SK-N-SH (cell line): ENCODE measurements around the gene TPP1. TPM values are rescaled to one million over a fixed set of nuclear protein-coding genes. Genes with fewer than 3 reads are reported as not detected.

Experiments
- CTCF ChIA-PET: fragments of 300-600, 350-600 bp; formaldehyde crosslinking; extraction: SDS; loops from one replicate; lab custom pipeline; 2021; lab: Yijun Ruan, JAX
- POLR2A ChIA-PET: fragments of 350-600 bp; sonication (Branson Sonifier 250); formaldehyde crosslinking; extraction: SDS; loops from one replicate; lab custom pipeline; 2020; ENCODE audit warnings: antibody characterized with exemption, inconsistent platforms; lab: Yijun Ruan, JAX
- DNase-seq: peaks from one replicate; pipeline ENCODE4 v3.0.0; 2012
- H2AFZ ChIP-seq: fragments of 200-600 bp; sonication (generic); 2 replicates; pipeline ENCODE4 v1.8.1; 2016; ENCODE audit warnings: antibody characterized with exemption, mild to moderate bottlenecking, low read depth
- H3F3A ChIP-seq: fragments of 200-600 bp; sonication (generic); replicated peaks from 2 replicates; pipeline ENCODE3; 2016; ENCODE audit warnings: antibody characterized with exemption, mild to moderate bottlenecking; ENCODE audit not compliant: insufficient read depth
- H3K27ac ChIP-seq, 2 experiments: fragments of 200-500 bp in 1 of 2; fragments of 200-600 bp in 1 of 2; sonication (Bioruptor generic) in 1 of 2; sonication (generic), shearing (Covaris generic) in 1 of 2; 2 replicates each; pipeline versions ENCODE4 v1.5.1 to v1.6.1; 2014 to 2016; ENCODE audit warnings: low read depth in 2 of 2, inconsistent platforms in 1 of 2, low read length in 1 of 2, mild to moderate bottlenecking in 1 of 2, mixed read lengths in 1 of 2
- H3K27me3 ChIP-seq: fragments of 200-600 bp; sonication (generic), shearing (Covaris generic); 2 replicates; pipeline ENCODE4 v1.6.1; 2016; ENCODE audit warnings: mixed run types; ENCODE audit not compliant: insufficient read depth
- H3K36me3 ChIP-seq, 2 experiments: fragments of 200-500 bp in 1 of 2; fragments of 200-600 bp in 1 of 2; sonication (Bioruptor generic) in 1 of 2; sonication (generic) in 1 of 2; replicated peaks in 1 of 2; 2 replicates each; pipeline versions ENCODE3 to v1.5.1; 2014 to 2016; ENCODE audit warnings: low read length in 1 of 2, mild to moderate bottlenecking in 1 of 2; ENCODE audit not compliant: insufficient read depth in 2 of 2, control insufficient read depth in 1 of 2
- H3K4me1 ChIP-seq, 2 experiments: fragments of 200-500 bp in 1 of 2; fragments of 200-600 bp in 1 of 2; sonication (Bioruptor generic) in 1 of 2; sonication (generic), shearing (Covaris generic) in 1 of 2; 2 replicates each; pipeline versions ENCODE4 v1.5.1 to v1.6.1; 2014 to 2016; ENCODE audit warnings: low read depth in 1 of 2, low read length in 1 of 2, mixed run types in 1 of 2; ENCODE audit not compliant: insufficient read depth in 2 of 2, control insufficient read depth in 1 of 2
- H3K4me2 ChIP-seq: fragments of 200-600 bp; sonication (generic), shearing (Covaris generic); 2 replicates; pipeline ENCODE4 v1.6.1; 2017; ENCODE audit warnings: mixed run types
- H3K4me3 ChIP-seq, 2 experiments: fragments of 200-500 bp in 1 of 2; fragments of 200-600 bp in 1 of 2; sonication (Bioruptor generic) in 1 of 2; sonication (generic), shearing (Covaris generic) in 1 of 2; 2 replicates each; pipeline versions ENCODE4 v1.5.1 to v1.8.1; 2014 to 2016; ENCODE audit warnings: low read depth in 2 of 2, inconsistent platforms in 1 of 2, low read length in 1 of 2, mild to moderate bottlenecking in 1 of 2, mixed read lengths in 1 of 2, moderate library complexity in 1 of 2
- H3K79me2 ChIP-seq: fragments of 200-600 bp; sonication (generic); 2 replicates; pipeline ENCODE4 v1.8.1; 2017; ENCODE audit warnings: mild to moderate bottlenecking; ENCODE audit not compliant: insufficient read depth
- H3K9ac ChIP-seq: fragments of 200-600 bp; sonication (generic); 2 replicates; pipeline ENCODE4 v1.6.1; 2017; ENCODE audit warnings: mixed run types
- H3K9me2 ChIP-seq: fragments of 200-600 bp; sonication (generic); 2 replicates; pipeline ENCODE4 v1.6.1; 2017; ENCODE audit warnings: mixed run types
- H3K9me3 ChIP-seq: fragments of 200-600 bp; sonication (generic); 2 replicates; pipeline ENCODE4 v1.6.1; 2017; ENCODE audit warnings: mixed run types, mild to moderate bottlenecking, moderate library complexity
- H4K20me1 ChIP-seq: fragments of 200-600 bp; sonication (generic); 2 replicates; pipeline ENCODE4 v1.6.1; 2017; ENCODE audit warnings: mild to moderate bottlenecking, mixed run types; ENCODE audit not compliant: insufficient read depth
- CHD2 ChIP-seq: fragments of 150-350 bp; IDR thresholded peaks from 2 replicates; pipeline ENCODE4 v1.6.1; 2018; ENCODE audit warnings: low read length; ENCODE audit not compliant: partially characterized antibody
- EZH2phosphoT487 ChIP-seq: fragments of 200-600 bp; sonication (generic); IDR thresholded peaks from 2 replicates; pipeline ENCODE4 v1.6.1; 2017; ENCODE audit warnings: low read depth, mixed run types, mild to moderate bottlenecking, antibody characterized with exemption, moderate library complexity, borderline replicate concordance
- FOXM1 ChIP-seq: IDR thresholded peaks from 2 replicates; pipeline ENCODE4 v1.4.0; 2012; ENCODE audit warnings: low read depth, mild to moderate bottlenecking
- GATA2 ChIP-seq: sonication (generic); formaldehyde crosslinking; IDR thresholded peaks from 2 replicates; pipeline ENCODE4 v1.5.0; 2020; ENCODE audit warnings: mild to moderate bottlenecking, missing genetic modification reagents
- IRF3 ChIP-seq: fragments of 150-350 bp; IDR thresholded peaks from 2 replicates; pipeline ENCODE4 v1.6.1; 2016; ENCODE audit warnings: mild to moderate bottlenecking, low read depth, low read length
- NRF1 ChIP-seq: IDR thresholded peaks from 2 replicates; pipeline ENCODE4 v1.6.1; 2012; ENCODE audit warnings: low read depth, mild to moderate bottlenecking, low read length
- REST ChIP-seq: IDR thresholded peaks from 2 replicates; pipeline ENCODE4 v1.6.1; 2012; ENCODE audit warnings: mild to moderate bottlenecking, low read depth, low read length, moderate library complexity
- RFX5 ChIP-seq: IDR thresholded peaks from 2 replicates; pipeline ENCODE4 v1.6.1; 2012; ENCODE audit warnings: mild to moderate bottlenecking, improper control_type of control experiment, low read length
- RXRA ChIP-seq: IDR thresholded peaks from 2 replicates; pipeline ENCODE4 v1.4.0; 2012; ENCODE audit warnings: low read depth, mild to moderate bottlenecking, borderline replicate concordance
- SIN3A ChIP-seq: IDR thresholded peaks from 2 replicates; pipeline ENCODE4 v1.6.1; 2012; ENCODE audit warnings: low read depth, mild to moderate bottlenecking, low read length, moderate library complexity, borderline replicate concordance
- SMC3 ChIP-seq: IDR thresholded peaks from 2 replicates; pipeline ENCODE4 v1.6.1; 2012; ENCODE audit warnings: low read depth, low read length, improper control_type of control experiment
- ZBTB33 ChIP-seq: IDR thresholded peaks from 2 replicates; pipeline ENCODE4 v1.4.0; 2012; ENCODE audit warnings: low read depth, borderline replicate concordance
- WGBS: methylation state at CpG from one replicate; pipeline ENCODE4 v1.1.6; 2017; ENCODE audit warnings: low lambda C conversion rate; 5-methylcytosine and 5-hydroxymethylcytosine counted together
- polyA plus RNA-seq, 3 experiments: library from polyadenylated mRNA; depleted of rRNA; stranded (reverse); fragments of >200 nt; gene quantifications; 2 replicates each; pipeline ENCODE4 v1.2.3, GENCODE V29; 2012

The TPP1 gene
- polyA plus RNA-seq, 1 of the 3 experiments (the other 2 are of a cell fraction): 105 TPM

GRCh38 chr11:6633422-6634408 lies 14.5 kb upstream of the TPP1 start (continued):
- no peak for TF ChIP-seq SIN3A
- no peak for TF ChIP-seq RFX5

GRCh38 chr11:6632116-6633073 lies 13.2 kb upstream of the TPP1 start:
- Histone ChIP-seq H3F3A (no peaks in the 10 kb centered on the region), H3K4me1 (no peaks in the 10 kb centered on the region), H3K4me2 (no peak overlapping the region), H3K36me3 (peaks cover 0 to 21% of the 10 kb centered on the region in 2 experiments), H3K27ac (no peak overlapping the region), H3K9me3 (no peaks in the 10 kb centered on the region), H3K4me3 (no peak overlapping the region), H3K27me3 (no peaks in the 10 kb centered on the region)
- WGBS: 83% methylated on average over 21 of the region's 29 CpGs
- DNase-seq: no peak
- ChIA-PET CTCF (interaction anchor here (1.0 to 1.8 kb wide), 2 partner anchors 101 to 124 kb away, joined by 3 to 6 read pairs; no protein-coding TSS in a partner anchor), POLR2A (interaction anchor here (1.0 kb wide), 1 partner anchor 50 kb away, joined by 3 read pairs; no protein-coding TSS in a partner anchor)
- TF ChIP-seq NRF1: no peak
- TF ChIP-seq FOXM1: no peak
- TF ChIP-seq, all 33 proteins: peak for 0
- H3K9me2 ChIP-seq: no peaks in the 10 kb centered on the region
- no peaks in the 10 kb centered on the region for H3K79me2 ChIP-seq
- H2AFZ ChIP-seq: no peak overlapping the region
- no peaks in the 10 kb centered on the region for H4K20me1 ChIP-seq
- H3K9ac ChIP-seq: no peak overlapping the region

GRCh38 chr11:6631361-6631890 lies 12.2 kb upstream of the TPP1 start:
- Histone ChIP-seq H2AFZ (no peak overlapping the region), H3K27me3 (no peaks in the 10 kb centered on the region), H3K4me2 (no peak overlapping the region), H3K79me2 (no peaks in the 10 kb centered on the region), H4K20me1 (no peaks in the 10 kb centered on the region), H3K4me1 (no peaks in the 10 kb centered on the region), H3K9ac (no peak overlapping the region), H3K27ac (no peak overlapping the region), H3K9me3 (no peaks in the 10 kb centered on the region), H3F3A (no peaks in the 10 kb centered on the region), H3K36me3 (peaks cover 0 to 28% of the 10 kb centered on the region in 2 experiments), H3K4me3 (no peak overlapping the region), H3K9me2 (no peaks in the 10 kb centered on the region)
- POLR2A ChIA-PET: interaction anchor here (0.6 to 1.6 kb wide), 3 partner anchors 10 to 51 kb away, joined by 3 to 4 read pairs (median 3); no protein-coding TSS in a partner anchor
- DNase-seq: no peak
- 96% methylated on average over 7 of the region's 11 CpGs for WGBS
- CTCF ChIA-PET: interaction anchor here (1.0 to 1.2 kb wide), 2 partner anchors 11 to 125 kb away, joined by 3 read pairs; no protein-coding TSS in a partner anchor
- TF ChIP-seq RXRA: no peak
- no peak for TF ChIP-seq FOXM1
- TF ChIP-seq SIN3A: no peak
- no peak for TF ChIP-seq GATA2 (CRISPR knock-in tag)
- TF ChIP-seq NRF1: no peak
- no peak for TF ChIP-seq IRF3
- no peak for TF ChIP-seq EZH2phosphoT487
- no peak for TF ChIP-seq CHD2
- TF ChIP-seq SMC3: no peak
- no peak for TF ChIP-seq REST
- TF ChIP-seq ZBTB33: no peak
